NCI-H460 (cell line): ENCODE data around the gene MAPK14. TPM values are rescaled to one million over a fixed set of nuclear protein-coding genes. Genes with fewer than 3 reads are reported as not detected.
A peak's percentile ranks its signal among the peaks of the same experiment; 100 is the strongest.
"Not testable (repeated sequence)": the region's sequence is repeated elsewhere in the genome, so short reads cannot be mapped to it uniquely, and the experiment has no call there.

ENCODE experiments used
- DNase-seq: peaks from one replicate; pipeline ENCODE4 v3.0.0-alpha.2; 2016; ENCODE audit warnings: low read depth; ENCODE audit errors: extremely low read depth
- polyA plus RNA-seq: library from polyadenylated mRNA; depleted of rRNA; stranded (reverse); fragments of >200 nt; gene quantifications from 2 replicates; pipeline ENCODE4 v1.2.3, GENCODE V29; 2014; cell fraction: nucleus; rRNA removed
- total RNA-seq: library from RNA; depleted of rRNA; stranded (reverse); fragments of >200 nt; shearing (Covaris generic); gene quantifications from 2 replicates; pipeline ENCODE4 v1.2.3, GENCODE V29; 2014; rRNA removed

MAPK14 gene
- total RNA-seq: 26.5 and 28.4 TPM in 2 replicates
- polyA plus RNA-seq: 31.8 and 48.0 TPM in 2 replicates

- DNase-seq: peak; percentile 100
These were observed at the start of gene MAPK14 for GRCh38 chr6:36027501-36028087. Gene MAPK14, plus strand, starts transcription at chr6:36027808. Its CDS starts 350 bp downstream, at chr6:36028158.

DNA sequence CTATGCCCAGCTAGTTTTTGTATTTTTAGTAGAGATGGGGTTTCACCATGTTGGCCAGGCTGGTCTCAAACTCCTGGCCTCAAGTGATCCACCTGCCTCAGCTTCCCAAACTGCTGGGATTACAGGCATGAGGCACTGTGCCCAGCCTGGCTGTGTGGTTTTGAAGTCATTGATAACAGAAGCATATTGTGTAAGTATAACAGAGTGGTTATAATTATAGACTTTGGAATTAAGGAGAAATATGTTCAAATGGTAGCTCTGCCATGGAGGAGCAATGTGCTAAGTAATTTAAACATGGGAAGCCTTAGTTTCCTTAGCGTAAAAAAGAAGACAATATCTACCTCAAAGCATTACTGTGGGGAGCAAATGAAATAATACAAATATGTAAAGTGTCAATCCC, 47.5 kb upstream of the MAPK14 start:
- DNase-seq: not testable (repeated sequence)

DNA sequence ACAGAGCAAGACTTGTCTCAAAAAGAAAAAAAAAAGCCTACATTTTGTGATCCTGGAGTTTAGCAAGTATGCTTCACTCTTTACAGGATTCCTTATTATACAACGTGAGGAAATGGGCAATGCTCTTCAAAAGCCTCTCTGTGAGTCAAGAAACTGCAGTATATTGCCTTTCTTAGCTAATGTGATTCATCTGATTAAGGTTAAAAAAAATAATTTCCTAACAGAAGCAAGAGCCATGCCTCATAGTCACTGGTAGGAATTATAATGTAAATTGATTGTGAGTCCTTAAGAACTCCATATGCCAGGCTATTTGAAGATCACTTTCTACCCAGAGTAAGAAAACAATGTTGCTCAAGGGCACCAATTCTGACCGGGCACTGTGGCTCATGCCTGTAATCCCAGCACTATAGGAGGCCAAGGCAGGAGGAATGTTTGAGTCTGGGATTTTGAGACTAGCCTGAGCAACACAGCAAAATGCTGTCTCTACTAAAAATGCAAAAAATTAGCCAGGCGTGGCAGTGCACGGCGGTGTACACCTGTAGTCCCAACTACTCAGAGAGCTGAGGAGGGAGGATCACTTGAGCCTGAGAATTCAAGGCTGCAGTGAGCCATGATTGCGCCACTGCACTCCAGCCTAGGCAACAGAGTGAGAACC, 46.5 kb upstream of the MAPK14 start:
- DNase-seq: no peak

GRCh38 chr6:35984701-35985100, 42.9 kb upstream of the MAPK14 start:
- DNase-seq: no peak

GRCh38 chr6:35988047-35988446, 39.6 kb upstream of the MAPK14 start:
- DNase-seq: not testable (repeated sequence)

DNA sequence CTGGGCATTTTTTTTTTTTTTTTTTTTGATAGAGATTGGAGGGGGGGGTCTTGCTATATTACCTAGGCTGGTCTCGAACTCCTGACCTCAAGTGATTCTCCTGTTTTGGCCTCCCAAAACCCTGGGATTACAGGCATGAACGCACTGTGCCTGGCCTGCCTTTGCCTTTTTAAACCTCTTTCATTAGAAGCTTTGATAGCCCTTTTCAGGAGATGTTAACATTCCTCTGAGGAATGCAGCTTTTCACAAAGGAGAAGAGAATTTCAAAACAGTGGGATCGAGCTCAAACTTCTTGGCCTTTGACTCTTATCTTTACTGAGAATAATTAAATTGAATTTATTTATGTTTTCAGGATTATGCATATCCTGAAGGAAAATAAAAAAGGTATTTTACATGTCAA, 34.5 kb upstream of the MAPK14 start:
- DNase-seq: no peak

DNA sequence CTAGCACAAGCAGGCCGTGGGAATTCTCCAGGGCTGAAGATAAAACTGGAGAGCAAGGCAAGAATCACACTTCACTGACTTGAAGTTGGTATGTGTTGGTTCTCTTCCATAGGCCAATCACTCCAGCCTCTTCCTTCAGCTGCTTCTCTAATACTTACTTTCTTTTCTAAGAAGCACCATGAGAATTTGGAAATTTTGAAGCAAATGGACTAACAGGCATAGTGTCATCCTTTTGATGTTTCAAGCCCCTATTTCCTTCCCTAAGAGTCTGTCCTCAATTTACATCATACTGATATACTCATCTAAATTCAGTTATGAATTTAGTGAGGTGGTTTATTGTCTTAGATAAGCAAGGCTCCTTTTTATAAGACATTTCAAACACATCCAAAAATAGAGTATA, 27.2 kb upstream of the MAPK14 start:
- DNase-seq: no peak

- no peak for DNase-seq
These were observed 11.9 kb upstream of the MAPK14 start for GRCh38 chr6:36015666-36016065.

GRCh38 chr6:36018339-36018738, 9.3 kb upstream of the MAPK14 start:
- DNase-seq: no peak

DNA sequence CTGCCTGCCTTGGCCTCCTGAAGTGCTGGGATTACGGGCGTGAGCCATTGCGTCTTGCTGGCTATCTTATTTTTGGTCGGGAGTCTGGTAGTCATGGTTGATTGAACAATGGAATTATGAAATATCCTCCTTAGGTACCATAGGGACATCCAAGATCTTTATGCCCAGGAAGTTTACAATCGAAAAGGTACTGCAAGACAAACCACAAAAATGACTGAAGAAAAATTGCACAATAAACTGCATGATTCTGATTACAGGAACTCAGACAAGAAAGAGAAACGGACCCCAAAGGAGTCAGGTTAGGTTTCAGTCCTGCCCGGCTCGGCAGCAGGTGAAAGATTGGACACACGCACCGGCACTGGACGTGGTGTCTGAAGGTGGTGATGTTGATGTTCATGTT, 8.4 kb upstream of the MAPK14 start:
- DNase-seq: no peak

- DNase-seq: no peak
These were observed 7.5 kb upstream of the MAPK14 start for GRCh38 chr6:36020154-36020553.

DNA sequence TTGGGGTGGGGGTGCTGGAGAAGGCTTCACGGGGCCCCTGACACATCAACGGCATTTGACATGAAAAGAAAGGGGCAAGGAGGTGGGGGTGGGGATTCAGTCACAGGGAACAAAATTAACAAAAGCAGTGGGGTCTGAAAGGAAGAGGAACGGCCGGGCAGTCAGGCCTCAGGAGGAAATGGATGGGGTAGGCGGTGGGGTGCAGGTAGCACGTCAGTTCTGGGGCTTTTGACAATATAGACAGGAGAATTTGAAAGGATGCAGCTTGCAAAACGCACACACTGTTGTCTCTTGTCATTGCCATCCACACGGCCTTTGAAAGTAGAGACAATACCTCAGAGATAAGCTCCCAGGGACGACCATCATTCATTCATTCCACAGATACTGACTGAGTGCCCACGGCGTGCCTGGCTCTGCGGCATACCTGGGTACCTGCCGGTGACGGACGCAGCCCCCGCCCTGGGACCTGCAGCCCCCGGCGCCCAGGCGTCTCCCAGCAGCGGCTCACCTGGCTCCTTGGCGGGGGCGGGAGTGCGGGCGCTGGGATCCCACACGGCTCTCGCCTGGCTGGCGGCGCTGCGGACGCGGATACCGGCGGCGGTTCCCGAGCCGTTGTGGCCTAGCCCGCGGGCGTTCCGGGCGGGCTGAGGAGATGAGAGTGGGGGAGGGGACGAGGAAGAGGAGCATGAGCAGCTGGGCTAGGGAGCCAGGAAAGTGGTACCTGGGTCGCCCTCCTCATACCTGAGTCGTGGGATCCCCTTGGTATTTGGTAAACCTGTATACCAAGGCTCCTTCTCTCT, 3.4 kb upstream of the MAPK14 start, which contains the start of gene SLC26A8:
SLC26A8 (minus strand) TSS at position 646 of the 800 bp plus-strand sequence. CDS start 4,934 bp downstream, outside the sequence.
- no peak for DNase-seq

- DNase-seq: no peak
These were observed 2.2 kb upstream of the MAPK14 start for GRCh38 chr6:36025260-36025931.

GRCh38 chr6:36025932-36026327, 1.7 kb upstream of the MAPK14 start:
- no peak for DNase-seq

DNA sequence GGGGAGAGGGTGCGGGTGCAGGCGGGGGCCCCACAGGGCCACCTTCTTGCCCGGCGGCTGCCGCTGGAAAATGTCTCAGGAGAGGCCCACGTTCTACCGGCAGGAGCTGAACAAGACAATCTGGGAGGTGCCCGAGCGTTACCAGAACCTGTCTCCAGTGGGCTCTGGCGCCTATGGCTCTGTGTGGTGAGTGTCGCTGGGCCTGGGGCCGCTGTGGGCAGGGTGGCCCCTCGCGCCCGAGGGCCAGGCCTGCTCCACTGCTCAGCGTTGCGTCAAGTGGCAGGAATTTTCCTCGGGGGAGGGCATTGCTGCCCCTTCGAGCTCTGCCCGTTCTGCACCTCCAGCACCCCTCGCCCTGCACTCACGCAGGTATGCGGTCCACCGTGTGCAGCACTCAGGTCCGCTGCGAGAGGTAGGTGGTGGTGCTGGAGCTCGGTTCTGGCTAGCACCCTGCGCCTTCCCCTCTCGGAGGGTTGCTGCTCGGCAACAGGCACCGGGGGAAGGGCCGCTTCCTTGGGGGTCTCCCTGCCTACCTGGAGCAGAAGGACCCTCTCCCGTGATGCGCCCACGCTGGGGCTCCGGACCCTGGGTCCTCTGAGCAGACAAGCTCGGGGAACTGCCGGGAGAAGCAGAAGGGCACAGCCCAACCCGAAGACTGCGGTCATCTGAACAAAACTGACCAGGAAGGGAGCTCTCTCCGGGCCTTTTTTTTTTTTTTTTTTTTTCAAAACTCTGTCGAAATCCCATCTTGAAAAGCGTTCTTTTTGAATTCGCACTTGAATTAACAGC, 674 bp downstream of the MAPK14 start:
- DNase-seq: no peak

DNA sequence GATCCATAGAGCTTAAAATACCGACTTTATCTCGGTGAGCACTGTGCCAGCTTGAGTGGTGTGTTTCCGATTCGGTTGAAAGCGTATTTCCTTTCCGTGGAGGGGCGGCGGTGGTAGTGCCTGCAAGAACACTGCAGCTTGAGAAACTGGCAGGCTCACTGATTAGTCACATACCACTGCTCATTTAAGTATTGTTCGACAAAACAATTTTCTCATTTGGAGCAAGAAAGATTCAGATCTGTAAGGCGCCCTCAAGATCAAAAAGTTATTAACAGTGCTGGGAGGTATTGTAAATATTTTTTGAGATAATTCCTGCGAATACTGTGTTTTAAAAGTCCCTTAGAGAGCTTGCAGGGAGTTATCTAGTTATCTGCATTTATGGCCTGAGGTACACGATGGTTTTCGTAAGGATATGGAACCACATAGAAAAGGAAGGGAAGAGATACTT, 1.3 kb downstream of the MAPK14 start:
- no peak for DNase-seq

- DNase-seq: no peak
These were observed 1.9 kb downstream of the MAPK14 start for GRCh38 chr6:36029464-36029863.

GRCh38 chr6:36032261-36032660, 4.7 kb downstream of the MAPK14 start:
- DNase-seq: no peak

- DNase-seq: not testable (repeated sequence)
These were observed 5.5 kb downstream of the MAPK14 start for GRCh38 chr6:36033144-36033543.

- no peak for DNase-seq
These were observed 6.3 kb downstream of the MAPK14 start for GRCh38 chr6:36033935-36034334.
